ENCODE results near the gene USP6NL.

DNA sequence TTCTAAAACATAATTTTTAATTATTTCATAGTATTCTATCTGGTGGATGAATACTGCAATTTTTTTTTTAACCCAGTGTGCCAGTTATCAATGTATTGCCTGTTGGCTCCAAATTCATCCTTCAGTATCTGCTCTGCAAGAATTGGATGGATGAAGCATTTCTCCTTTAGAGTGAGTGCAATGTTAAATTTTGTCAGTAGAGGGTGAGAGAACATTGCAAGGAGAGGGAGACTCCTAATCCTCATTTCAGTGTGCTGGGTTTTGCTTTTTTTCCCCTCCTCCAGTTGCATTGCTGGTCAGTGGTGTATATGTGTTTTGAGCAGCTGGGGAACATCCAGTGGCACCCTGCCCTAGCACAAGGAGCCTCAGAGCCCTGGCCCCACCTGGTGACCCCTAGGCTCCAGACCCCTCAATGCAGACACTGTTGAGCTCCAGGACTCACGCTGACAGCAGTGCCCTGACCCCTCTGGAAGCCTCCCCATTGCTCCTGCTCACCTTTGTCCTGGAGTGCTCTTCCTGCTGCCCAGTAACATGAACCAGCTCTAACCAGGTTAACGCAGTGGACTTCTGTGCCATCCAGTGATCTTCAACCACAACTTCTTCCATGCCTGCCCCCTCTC lies 199.4 kb downstream of the USP6NL start:
- TF ChIP-seq JUND (IDR thresholded peaks at IDR 0.05; ENCODE audit: borderline replicate concordance, low read depth, low read length) (no peak), JUND (tag; IDR thresholded peaks at IDR 0.05; ENCODE audit: borderline replicate concordance, low read depth, low read length) (no peak), TSC22D4 (tag; IDR thresholded peaks at IDR 0.05) (no peak), ZSCAN29 (IDR thresholded peaks at IDR 0.05) (no peak), GABPA (tag; conservative IDR thresholded peaks at IDR 0.05; ENCODE audit: low read depth) (no peak), PML (IDR thresholded peaks at IDR 0.05; ENCODE audit: low read length) (no peak)
